RWPE1 (cell line): ENCODE results near the gene VASP.
A peak's percentile ranks its signal among the peaks of the same experiment; 100 is the strongest.

ENCODE experiments used
- CTCF ChIA-PET: fragments of 350-600 bp; sonication (Branson Sonifier 250); formaldehyde crosslinking; extraction: SDS; loops from one replicate; lab custom pipeline; 2021; lab: Yijun Ruan, JAX
- POLR2A ChIA-PET: fragments of 400-600 bp; formaldehyde crosslinking; extraction: SDS; loops from one replicate; lab custom pipeline; 2020; ENCODE audit warnings: antibody characterized with exemption; ENCODE audit not compliant: low non-redundant PET; lab: Yijun Ruan, JAX
- DNase-seq: peaks from one replicate; pipeline ENCODE4 v3.0.0; 2012; ENCODE audit warnings: low spot score
- H3K27ac ChIP-seq: fragments of 450-650 bp; 2 replicates; pipeline ENCODE4 v1.5.1; 2017
- TF ChIP-seq, protein P1 (sequence below): fragments of 450-650 bp; conservative IDR thresholded peaks from 2 replicates; pipeline ENCODE4 v1.5.1; 2017; ENCODE audit warnings: low read depth, mild to moderate bottlenecking

The VASP gene

DNA sequence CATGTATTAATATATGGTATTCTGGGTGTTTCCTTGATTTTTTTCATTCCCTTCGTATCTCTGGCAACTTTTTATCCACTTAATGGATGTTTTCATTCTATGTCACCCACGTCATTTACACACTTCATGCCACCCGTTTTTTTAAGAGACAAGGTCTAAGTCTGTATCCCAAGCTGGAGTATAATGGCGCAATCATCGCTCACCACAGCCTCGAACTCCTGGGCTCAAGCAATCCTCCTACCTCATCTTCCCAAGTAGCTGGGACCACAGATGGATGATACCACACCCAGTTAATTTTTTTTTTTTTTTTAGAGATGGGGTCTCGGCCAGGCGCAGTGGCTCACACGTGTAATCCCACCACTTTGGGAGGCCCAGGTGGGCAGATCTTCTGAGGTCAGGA, 3.4 kb upstream of the VASP start:
- CTCF ChIA-PET: interaction anchor here (0.6 to 0.7 kb wide), 2 partner anchors 25 to 65 kb away, joined by 3 read pairs; no protein-coding TSS in a partner anchor

DNA sequence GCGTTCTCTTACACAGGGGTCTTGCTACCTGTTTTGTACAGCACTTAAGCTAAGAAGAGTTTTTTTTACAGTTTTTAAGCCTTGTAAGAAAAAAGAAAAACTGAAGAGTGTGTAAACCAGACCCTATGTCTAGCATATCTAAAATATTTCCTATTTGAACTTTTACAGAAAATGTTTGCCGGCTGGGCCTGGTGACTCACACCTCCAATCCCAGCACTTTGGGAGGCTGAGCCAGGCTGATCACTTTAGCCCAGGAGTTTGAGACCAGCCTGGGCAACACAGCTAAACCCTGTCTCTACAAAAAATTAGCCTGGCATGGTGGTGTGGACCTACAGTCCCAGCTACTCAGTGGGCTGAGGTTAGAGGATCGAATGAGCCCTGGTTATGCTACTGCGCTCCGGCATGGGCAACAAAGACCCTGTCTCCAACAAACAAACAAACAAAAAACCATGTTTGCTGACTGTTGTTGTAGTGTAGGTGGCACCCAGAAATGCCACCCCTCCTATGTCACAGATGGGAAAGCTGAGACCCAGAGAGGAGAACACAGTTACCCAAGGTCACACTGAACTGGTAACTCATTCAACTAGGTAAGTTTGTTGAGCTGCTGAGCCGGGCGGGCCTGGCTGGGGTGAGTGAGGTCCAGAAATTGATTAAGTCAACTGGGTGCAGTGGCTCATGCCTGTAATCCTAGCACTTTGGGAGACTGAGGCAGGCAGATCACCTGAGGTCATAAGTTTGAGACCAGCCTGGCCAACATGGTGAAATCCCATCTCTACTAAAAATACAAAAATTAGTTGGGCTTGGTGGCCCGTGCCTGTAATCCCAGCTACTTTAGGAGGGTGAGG, 1.9 kb upstream of the VASP start:
- H3K27ac ChIP-seq: peak overlapping the region; percentile 95
- ChIA-PET POLR2A (no interaction called here), CTCF (interaction anchor here (0.6 to 1.0 kb wide), 4 partner anchors 11 to 188 kb away, joined by 3 to 6 read pairs (median 4); no protein-coding TSS in a partner anchor)
- TF ChIP-seq, protein P1, sequence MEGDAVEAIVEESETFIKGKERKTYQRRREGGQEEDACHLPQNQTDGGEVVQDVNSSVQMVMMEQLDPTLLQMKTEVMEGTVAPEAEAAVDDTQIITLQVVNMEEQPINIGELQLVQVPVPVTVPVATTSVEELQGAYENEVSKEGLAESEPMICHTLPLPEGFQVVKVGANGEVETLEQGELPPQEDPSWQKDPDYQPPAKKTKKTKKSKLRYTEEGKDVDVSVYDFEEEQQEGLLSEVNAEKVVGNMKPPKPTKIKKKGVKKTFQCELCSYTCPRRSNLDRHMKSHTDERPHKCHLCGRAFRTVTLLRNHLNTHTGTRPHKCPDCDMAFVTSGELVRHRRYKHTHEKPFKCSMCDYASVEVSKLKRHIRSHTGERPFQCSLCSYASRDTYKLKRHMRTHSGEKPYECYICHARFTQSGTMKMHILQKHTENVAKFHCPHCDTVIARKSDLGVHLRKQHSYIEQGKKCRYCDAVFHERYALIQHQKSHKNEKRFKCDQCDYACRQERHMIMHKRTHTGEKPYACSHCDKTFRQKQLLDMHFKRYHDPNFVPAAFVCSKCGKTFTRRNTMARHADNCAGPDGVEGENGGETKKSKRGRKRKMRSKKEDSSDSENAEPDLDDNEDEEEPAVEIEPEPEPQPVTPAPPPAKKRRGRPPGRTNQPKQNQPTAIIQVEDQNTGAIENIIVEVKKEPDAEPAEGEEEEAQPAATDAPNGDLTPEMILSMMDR: no peak
- no peak for DNase-seq

More for the DNA sequence above, 3.4 kb upstream of the VASP start:
- TF ChIP-seq, protein P1: no peak
- POLR2A ChIA-PET: no interaction called here
- H3K27ac ChIP-seq: no peak overlapping the region
- DNase-seq: no peak

DNA sequence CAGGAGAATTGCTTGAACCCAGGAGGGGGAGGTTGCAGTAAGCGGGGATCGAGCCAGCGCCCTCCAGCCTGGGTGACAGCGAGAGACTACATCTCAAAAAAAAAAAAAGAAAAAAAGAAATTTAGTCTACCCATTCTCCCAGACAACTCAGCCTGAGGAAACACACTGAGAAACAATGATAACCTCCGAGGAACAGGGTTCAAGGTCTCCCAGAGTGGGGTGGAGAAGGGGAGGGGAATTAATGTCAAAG, 1.4 kb upstream of the VASP start:
- CTCF ChIA-PET: interaction anchor here (1.0 kb wide), 1 partner anchor 11 kb away, joined by 6 read pairs; no protein-coding TSS in a partner anchor
- H3K27ac ChIP-seq: peak overlapping the region; percentile 95
- TF ChIP-seq, protein P1: no peak

DNA sequence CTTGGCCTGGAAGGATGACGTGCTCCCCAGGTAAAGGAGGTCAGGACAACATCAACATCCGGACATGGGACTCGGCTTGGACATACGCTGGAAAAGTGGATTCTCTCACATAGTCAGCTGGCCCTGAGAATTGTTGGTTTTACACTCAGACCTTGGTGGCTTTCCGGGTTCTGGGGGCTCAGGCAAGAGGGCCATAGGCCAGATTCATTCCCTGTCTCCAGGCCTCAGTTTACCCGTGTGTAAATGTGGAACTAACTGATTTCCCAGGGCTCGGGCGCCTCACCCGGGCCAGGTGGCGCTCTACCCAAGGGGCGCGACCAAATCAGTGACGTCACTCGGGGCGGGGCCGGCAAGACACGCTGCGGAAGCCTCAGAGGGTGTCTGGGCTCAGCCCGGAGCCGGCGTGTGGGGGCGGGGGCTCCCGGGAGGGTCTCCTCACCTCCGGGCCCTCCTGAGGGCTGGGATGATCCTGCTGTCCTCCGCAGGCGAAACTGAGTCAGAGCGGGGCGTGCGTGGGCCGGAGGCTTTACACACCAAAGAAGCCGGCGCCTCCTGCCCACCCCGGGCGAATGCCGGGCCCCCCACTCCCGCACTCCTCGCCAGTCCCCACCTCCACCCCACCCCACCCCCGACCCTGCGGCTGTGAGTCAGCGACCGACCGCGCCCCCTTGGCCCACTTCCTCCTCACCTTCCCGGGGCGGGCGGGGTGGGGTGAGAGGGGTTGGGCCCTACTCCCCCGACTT, 862 bp upstream of the VASP start:
- POLR2A ChIA-PET: no interaction called here
- TF ChIP-seq, protein P1: peak; percentile 63
- DNase-seq: peak; percentile 95
- peak overlapping the region; percentile 95 for H3K27ac ChIP-seq
- CTCF ChIA-PET: interaction anchor here (1.0 kb wide), 1 partner anchor 12 kb away, joined by 6 read pairs; no protein-coding TSS in a partner anchor

More for the DNA sequence above, 1.4 kb upstream of the VASP start:
- DNase-seq: no peak
- POLR2A ChIA-PET: no interaction called here

DNA sequence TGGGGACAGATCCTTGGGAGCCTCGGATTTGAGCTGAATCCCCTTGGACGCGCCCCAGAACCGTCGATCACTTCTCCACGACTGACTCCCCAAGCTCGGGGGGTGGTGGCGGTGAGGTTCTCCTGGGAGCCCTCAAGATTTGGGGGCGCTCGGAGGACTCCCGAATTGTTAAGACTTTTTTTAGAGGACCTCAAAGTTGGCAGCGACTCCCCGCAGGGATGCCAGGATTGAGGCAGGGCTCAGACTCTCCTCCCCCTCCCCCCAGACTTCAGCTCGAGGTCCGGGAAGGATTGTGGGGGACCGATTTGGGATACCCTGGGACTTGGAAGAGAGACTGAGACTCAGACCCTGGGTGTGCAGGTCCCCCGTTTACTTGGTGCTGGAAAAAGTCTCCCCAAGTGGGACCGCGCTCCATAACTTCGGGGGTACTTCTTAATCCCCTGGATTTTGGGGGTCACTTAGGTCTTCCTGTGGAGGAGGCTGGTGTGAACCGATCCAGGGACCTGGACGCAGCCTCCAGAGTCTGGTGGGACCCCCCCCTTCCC, 665 bp downstream of the VASP start:
- TF ChIP-seq, protein P1: no peak
- ChIA-PET POLR2A (interaction anchor here (0.6 to 1.3 kb wide), 2 partner anchors 21 to 245 kb away, joined by 3 to 7 read pairs; no protein-coding TSS in a partner anchor), CTCF (interaction anchor here (0.6 kb wide), 3 partner anchors 21 to 108 kb away, joined by 3 to 6 read pairs (median 5); no protein-coding TSS in a partner anchor)
- H3K27ac ChIP-seq: peak overlapping the region; percentile 95
- DNase-seq: no peak

DNA sequence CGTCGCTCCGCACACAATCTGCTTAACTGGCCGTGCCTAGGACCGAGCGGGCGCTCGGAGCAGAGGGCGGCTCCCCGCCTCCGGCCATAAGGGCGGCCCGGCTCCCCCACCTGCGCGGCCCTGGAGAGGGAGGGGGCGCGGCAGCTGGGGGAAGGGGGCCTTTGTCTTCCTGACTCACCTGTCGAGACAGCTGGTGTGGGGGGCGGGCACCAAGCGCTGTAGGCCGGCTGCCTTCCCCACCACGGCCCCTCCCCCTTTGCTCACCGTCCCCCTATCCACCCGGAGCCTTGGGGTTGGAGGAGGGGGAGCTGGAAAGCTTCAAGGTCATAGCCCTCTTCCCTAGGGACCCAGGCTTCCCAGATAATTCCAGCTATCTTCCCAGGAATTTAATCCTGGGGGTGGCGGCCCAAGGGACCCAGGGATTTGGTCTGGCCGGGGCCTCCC, 1.2 kb downstream of the VASP start:
- ChIA-PET POLR2A (interaction anchor here (1.3 kb wide), 1 partner anchor 20 kb away, joined by 7 read pairs; no protein-coding TSS in a partner anchor), CTCF (interaction anchor here (0.6 kb wide), 2 partner anchors 21 to 29 kb away, joined by 5 to 6 read pairs; no protein-coding TSS in a partner anchor)
- peak overlapping the region; percentile 95 for H3K27ac ChIP-seq
- no peak for DNase-seq
- TF ChIP-seq, protein P1: no peak
